SK-N-SH treated with all-trans-retinoic acid at 6 μM for 48 hours (cell line): ENCODE results near the gene ABCC4.

Experiments
- ATAC-seq: fragments of 200-7000 bp; cut with Tn5 transposase; 3 replicates; pipeline ENCODE4 v1.9.1; 2020; ENCODE audit warnings: mild to moderate bottlenecking, moderate library complexity
- BACH2 ChIP-seq: fragments of 250-450 bp; sonication (Bioruptor Pico); IDR thresholded peaks from 2 replicates; pipeline ENCODE4 v1.9.0; 2021; ENCODE audit warnings: mild to moderate bottlenecking, borderline replicate concordance
- CSDC2 ChIP-seq: fragments of 250-450 bp; sonication (Bioruptor Pico); IDR thresholded peaks from 2 replicates; pipeline ENCODE4 v1.5.0; 2020; ENCODE audit warnings: mild to moderate bottlenecking, moderate library complexity
- CSRNP3 ChIP-seq: fragments of 250-450 bp; sonication (Bioruptor Pico); IDR thresholded peaks from 2 replicates; pipeline ENCODE4 v1.5.1; 2021; ENCODE audit warnings: mild to moderate bottlenecking, moderate library complexity
- ESRRG ChIP-seq: fragments of 250-450 bp; sonication (Bioruptor Pico); IDR thresholded peaks from 2 replicates; pipeline ENCODE4 v1.6.1; 2021; ENCODE audit warnings: mild to moderate bottlenecking
- GLIS3 ChIP-seq: fragments of 250-450 bp; sonication (Bioruptor Pico); IDR thresholded peaks from 2 replicates; pipeline ENCODE4 v1.5.0; 2020; ENCODE audit warnings: mild to moderate bottlenecking, moderate library complexity
- ISL1 ChIP-seq: fragments of 250-450 bp; sonication (Bioruptor Pico); IDR thresholded peaks from 2 replicates; pipeline ENCODE4 v2.1.2; 2022; ENCODE audit warnings: mild to moderate bottlenecking, moderate library complexity
- OSR1 ChIP-seq: fragments of 250-450 bp; sonication (Bioruptor Pico); IDR thresholded peaks from 2 replicates; pipeline ENCODE4 v1.8.0; 2022; ENCODE audit warnings: moderate library complexity, mild to moderate bottlenecking, inconsistent platforms
- RARB ChIP-seq: fragments of 250-450 bp; sonication (Bioruptor Pico); IDR thresholded peaks from 2 replicates; pipeline ENCODE4 v1.8.0; 2021; ENCODE audit warnings: mild to moderate bottlenecking, moderate library complexity
- SNAI2 ChIP-seq: fragments of 250-450 bp; sonication (Bioruptor Pico); IDR thresholded peaks from 2 replicates; pipeline ENCODE4 v1.5.0; 2020; ENCODE audit warnings: mild to moderate bottlenecking, moderate library complexity
- TCF4 ChIP-seq: fragments of 250-450 bp; sonication (Bioruptor Pico); IDR thresholded peaks from 2 replicates; pipeline ENCODE4 v1.8.0; 2021; ENCODE audit warnings: mild to moderate bottlenecking, moderate library complexity, borderline replicate concordance
- TOX ChIP-seq: fragments of 250-450 bp; sonication (Bioruptor Pico); IDR thresholded peaks from 2 replicates; pipeline ENCODE4 v1.8.0; 2021; ENCODE audit warnings: mild to moderate bottlenecking, moderate library complexity, borderline replicate concordance
- TSHZ2 ChIP-seq: fragments of 250-450 bp; sonication (Bioruptor Pico); IDR thresholded peaks from 2 replicates; pipeline ENCODE4 v1.5.0; 2020; ENCODE audit warnings: mild to moderate bottlenecking, moderate library complexity
- ZC3H10 ChIP-seq: fragments of 250-450 bp; sonication (Bioruptor Pico); IDR thresholded peaks from 2 replicates; pipeline ENCODE4 v1.5.1; 2021; ENCODE audit warnings: mild to moderate bottlenecking, moderate library complexity
- ZFP30 ChIP-seq: fragments of 450-650 bp; formaldehyde crosslinking; IDR thresholded peaks from 2 replicates; pipeline ENCODE4 v1.5.0; 2022; ENCODE audit warnings: mild to moderate bottlenecking, moderate library complexity
- ZNF565 ChIP-seq: fragments of 450-650 bp; formaldehyde crosslinking; conservative IDR thresholded peaks from 2 replicates; pipeline ENCODE4 v1.5.0; 2020; ENCODE audit warnings: low read depth, mild to moderate bottlenecking, moderate library complexity
- ZNF70 ChIP-seq: fragments of 450-650 bp; formaldehyde crosslinking; IDR thresholded peaks from 2 replicates; pipeline ENCODE4 v1.5.0; 2020; ENCODE audit warnings: mild to moderate bottlenecking, moderate library complexity
- ZNF8 ChIP-seq: fragments of 450-650 bp; formaldehyde crosslinking; IDR thresholded peaks from 2 replicates; pipeline ENCODE4 v1.5.0; 2020; ENCODE audit warnings: mild to moderate bottlenecking, moderate library complexity
- TF ChIP-seq, protein P1 (sequence below): fragments of 250-450 bp; sonication (Bioruptor Pico); IDR thresholded peaks from 2 replicates; pipeline ENCODE4 v1.8.0; 2021; ENCODE audit warnings: low read depth, mild to moderate bottlenecking, moderate library complexity, borderline replicate concordance
- TF ChIP-seq, protein P2 (sequence below): fragments of 250-450 bp; sonication (Bioruptor Pico); IDR thresholded peaks from 2 replicates; pipeline ENCODE4 v1.8.0; 2020; ENCODE audit warnings: mild to moderate bottlenecking, moderate library complexity, borderline replicate concordance

ABCC4 gene

DNA sequence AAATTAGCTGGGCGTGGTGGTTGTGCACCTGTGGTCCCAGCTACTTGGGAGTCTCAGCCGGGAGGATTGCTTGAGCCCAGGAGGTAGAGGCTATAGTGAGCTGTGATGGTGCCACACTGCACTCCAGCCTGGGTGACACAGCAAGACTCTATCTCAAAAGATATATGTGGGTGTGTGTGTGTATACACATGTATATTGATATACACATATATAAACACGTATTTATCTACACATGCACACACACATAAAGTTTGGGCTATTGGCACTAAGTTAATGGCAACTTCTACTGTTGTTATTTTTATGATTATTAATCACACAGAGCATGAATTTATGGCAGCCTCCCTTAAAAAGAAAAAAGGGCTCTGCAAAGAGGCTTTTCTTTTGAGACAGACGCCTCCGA is 27.1 kb upstream of the ABCC4 start:
- ATAC-seq, result no peak
- TF ChIP-seq GLIS3 (CRISPR knock-in tag) (no peak), OSR1 (no peak), ZFP30 (no peak), SNAI2 (CRISPR knock-in tag) (no peak)

DNA sequence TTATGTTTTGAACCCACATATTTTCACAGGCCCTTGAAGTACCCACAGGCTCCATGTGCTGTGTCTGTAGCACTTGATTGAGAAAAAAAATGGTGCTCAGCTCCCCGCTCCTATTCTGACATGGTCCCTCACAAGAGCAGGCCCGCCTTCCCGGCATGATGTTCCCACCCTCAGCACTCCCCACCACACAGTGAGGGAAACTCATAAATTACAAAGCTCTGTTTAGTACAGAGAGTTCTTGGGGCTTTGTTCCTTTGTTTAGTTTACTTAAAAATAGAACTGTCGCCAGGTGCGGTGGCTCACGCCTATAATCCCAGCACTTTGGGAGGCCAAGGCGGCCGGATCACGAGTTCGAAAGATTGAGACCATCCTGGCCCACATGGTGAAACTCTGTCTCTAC is 25.9 kb upstream of the ABCC4 start:
- no peak for ATAC-seq

GRCh38 chr13:95326695-95327094 is 25.4 kb upstream of the ABCC4 start:
- no peak for ATAC-seq
- TF ChIP-seq ZNF565 (CRISPR knock-in tag) (no peak), CSDC2 (CRISPR knock-in tag) (no peak), TOX (no peak), ZC3H10 (CRISPR knock-in tag) (no peak), BACH2 (no peak), ZNF8 (CRISPR knock-in tag) (no peak), TCF4 (CRISPR knock-in tag) (no peak), ZNF70 (CRISPR knock-in tag) (no peak), ESRRG (no peak)
- TF ChIP-seq, all 23 proteins: peak for 0

More for the DNA sequence above, 25.9 kb upstream of the ABCC4 start:
- no peak for TF ChIP-seq TOX
- TF ChIP-seq, all 23 proteins: peak for 0

GRCh38 chr13:95325485-95325884 is 24.2 kb upstream of the ABCC4 start:
- TF ChIP-seq TSHZ2 (CRISPR knock-in tag) (no peak), CSRNP3 (CRISPR knock-in tag) (no peak), ESRRG (no peak), SNAI2 (CRISPR knock-in tag) (no peak), CSDC2 (CRISPR knock-in tag) (no peak), TOX (no peak), BACH2 (no peak)
- TF ChIP-seq, protein P1, sequence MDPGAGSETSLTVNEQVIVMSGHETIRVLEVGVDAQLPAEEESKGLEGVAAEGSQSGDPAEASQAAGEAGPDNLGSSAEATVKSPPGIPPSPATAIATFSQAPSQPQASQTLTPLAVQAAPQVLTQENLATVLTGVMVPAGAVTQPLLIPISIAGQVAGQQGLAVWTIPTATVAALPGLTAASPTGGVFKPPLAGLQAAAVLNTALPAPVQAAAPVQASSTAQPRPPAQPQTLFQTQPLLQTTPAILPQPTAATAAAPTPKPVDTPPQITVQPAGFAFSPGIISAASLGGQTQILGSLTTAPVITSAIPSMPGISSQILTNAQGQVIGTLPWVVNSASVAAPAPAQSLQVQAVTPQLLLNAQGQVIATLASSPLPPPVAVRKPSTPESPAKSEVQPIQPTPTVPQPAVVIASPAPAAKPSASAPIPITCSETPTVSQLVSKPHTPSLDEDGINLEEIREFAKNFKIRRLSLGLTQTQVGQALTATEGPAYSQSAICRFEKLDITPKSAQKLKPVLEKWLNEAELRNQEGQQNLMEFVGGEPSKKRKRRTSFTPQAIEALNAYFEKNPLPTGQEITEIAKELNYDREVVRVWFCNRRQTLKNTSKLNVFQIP (CRISPR knock-in tag), result no peak
- ATAC-seq, result no peak

GRCh38 chr13:95323930-95324662 is 22.8 kb upstream of the ABCC4 start:
- peak; percentile 45; the same call in 1 of the 3 replicates for ATAC-seq

More at GRCh38 chr13:95323930-95324662, 22.8 kb upstream of the ABCC4 start:
- TF ChIP-seq, protein P2, sequence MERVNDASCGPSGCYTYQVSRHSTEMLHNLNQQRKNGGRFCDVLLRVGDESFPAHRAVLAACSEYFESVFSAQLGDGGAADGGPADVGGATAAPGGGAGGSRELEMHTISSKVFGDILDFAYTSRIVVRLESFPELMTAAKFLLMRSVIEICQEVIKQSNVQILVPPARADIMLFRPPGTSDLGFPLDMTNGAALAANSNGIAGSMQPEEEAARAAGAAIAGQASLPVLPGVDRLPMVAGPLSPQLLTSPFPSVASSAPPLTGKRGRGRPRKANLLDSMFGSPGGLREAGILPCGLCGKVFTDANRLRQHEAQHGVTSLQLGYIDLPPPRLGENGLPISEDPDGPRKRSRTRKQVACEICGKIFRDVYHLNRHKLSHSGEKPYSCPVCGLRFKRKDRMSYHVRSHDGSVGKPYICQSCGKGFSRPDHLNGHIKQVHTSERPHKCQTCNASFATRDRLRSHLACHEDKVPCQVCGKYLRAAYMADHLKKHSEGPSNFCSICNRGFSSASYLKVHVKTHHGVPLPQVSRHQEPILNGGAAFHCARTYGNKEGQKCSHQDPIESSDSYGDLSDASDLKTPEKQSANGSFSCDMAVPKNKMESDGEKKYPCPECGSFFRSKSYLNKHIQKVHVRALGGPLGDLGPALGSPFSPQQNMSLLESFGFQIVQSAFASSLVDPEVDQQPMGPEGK (CRISPR knock-in tag), result 0 out of 2 replicates have a peak, but pooled peaks have one; percentile 18
- TF ChIP-seq ESRRG, result no peak
- peak; percentile 57; the same call in 1 of the 2 replicates for TF ChIP-seq ISL1
- no peak for TF ChIP-seq RARB (CRISPR knock-in tag)
- TF ChIP-seq TSHZ2 (CRISPR knock-in tag), result peak; percentile 94; the same call in 1 of the 2 replicates
- TF ChIP-seq TCF4 (CRISPR knock-in tag), result peak; percentile 79; the same call in 1 of the 2 replicates
